Mucosa of descending colon (tissue), 3 donors: ENCODE data around the gene WSCD1. TPM values are rescaled to one million over a fixed set of nuclear protein-coding genes. Genes with fewer than 3 reads are reported as not detected.

ENCODE experiments used
- ATAC-seq: fragments of 200-7000 bp; cut with Tn5 transposase; one replicate; pipeline ENCODE4 v1.9.1; 2020; ENCODE audit warnings: mild to moderate bottlenecking, moderate library complexity
- DNase-seq, 3 donors: peaks; one replicate each; pipeline ENCODE4 v3.0.0-alpha.2; 2020
- H3K36me3 ChIP-seq: fragments of 200-600 bp; one replicate; pipeline ENCODE4 v1.8.0; 2021; ENCODE audit warnings: low read depth, mild to moderate bottlenecking
- H3K4me1 ChIP-seq: fragments of 200-600 bp; one replicate; pipeline ENCODE4 v1.8.0; 2021; ENCODE audit warnings: low read depth, mild to moderate bottlenecking
- H3K4me3 ChIP-seq: fragments of 200-600 bp; one replicate; pipeline ENCODE4 v1.8.0; 2021; ENCODE audit warnings: mild to moderate bottlenecking
- H3K9me3 ChIP-seq: fragments of 200-600 bp; one replicate; pipeline ENCODE4 v1.8.0; 2021; ENCODE audit warnings: mild to moderate bottlenecking
- CTCF ChIP-seq: fragments of 200-600 bp; IDR thresholded peaks from one replicate; pipeline ENCODE4 v1.8.0; 2022; ENCODE audit warnings: antibody characterized with exemption, mild to moderate bottlenecking
- intact Hi-C, 2 donors: fragments of 100-400 bp; cut with DNase I in 1 of 2; cut with micrococcal nuclease in 1 of 2; formaldehyde crosslinking; loops; one replicate each; pipeline versions ENCODE4 v1.11.0 to v1.11.1; 2022; cut with DNase I, micrococcal nuclease
- total RNA-seq, 3 donors: library from RNA; stranded (reverse); fragmentation: NEBNext Ultra II Directional in 2 of 3; extraction: Animal tissue kit (Norgen Biotek cat#: 25700) in 2 of 3; gene quantifications; one replicate each; pipeline versions ENCODE4 v1.2.1 to v1.2.4, GENCODE V29; 2021 to 2023
- donor health status: DM: no; HTN: no; CAD: no; lungs with moderate emphysema.
- donor health status: DM: no; HTN: no; CAD: no.
- donor health status: DM: no; HTN: yes; CAD: no.

WSCD1 gene
- total RNA-seq, 3 donors from 2014 or later, result 18.7 to 45.8 (median 18.8) TPM

GRCh38 chr17:6098050-6098822 is 28.1 kb downstream of the WSCD1 start:
- no peak for ATAC-seq
- no peak overlapping the region for H3K4me3 ChIP-seq
- H3K36me3 ChIP-seq, result no peaks in the 10 kb centered on the region
- intact Hi-C loops, result no loop called here
- TF ChIP-seq CTCF, result no peak
- DNase-seq, result peak in 2 of 3 donors; percentile 7 to 21
- no peaks in the 10 kb centered on the region for H3K9me3 ChIP-seq
- peaks cover 9% of the 10 kb centered on the region for H3K4me1 ChIP-seq

- no peak for TF ChIP-seq CTCF
- Histone ChIP-seq H3K36me3 (no peaks in the 10 kb centered on the region), H3K4me1 (peaks cover 9% of the 10 kb centered on the region), H3K9me3 (no peaks in the 10 kb centered on the region), H3K4me3 (no peak overlapping the region)
- ATAC-seq, result no peak
- no peak for DNase-seq
- intact Hi-C loops, result no loop called here
These were observed 28.6 kb downstream of the WSCD1 start for GRCh38 chr17:6098823-6099180.

- ATAC-seq (no peak), DNase-seq (peak in 1 of 3 donors; percentile 8)
- no peak overlapping the region for H3K4me3 ChIP-seq
- no peak for TF ChIP-seq CTCF
- peaks cover 10% of the 10 kb centered on the region for H3K4me1 ChIP-seq
- no peaks in the 10 kb centered on the region for H3K9me3 ChIP-seq
- intact Hi-C loops, result no loop called here
- H3K36me3 ChIP-seq, result no peaks in the 10 kb centered on the region
These were observed 29.3 kb downstream of the WSCD1 start for GRCh38 chr17:6099492-6099891.

GRCh38 chr17:6100146-6100545 is 30.0 kb downstream of the WSCD1 start:
- intact Hi-C loops, result no loop called here
- TF ChIP-seq CTCF, result no peak
- ATAC-seq, result no peak

GRCh38 chr17:6100891-6101500 is 30.8 kb downstream of the WSCD1 start:
- ATAC-seq (no peak), DNase-seq (no peak)
- TF ChIP-seq CTCF, result no peak
- H3K36me3 ChIP-seq, result no peaks in the 10 kb centered on the region
- no peak overlapping the region for H3K4me3 ChIP-seq
- H3K4me1 ChIP-seq, result peaks cover 13% of the 10 kb centered on the region
- H3K9me3 ChIP-seq, result no peaks in the 10 kb centered on the region
- intact Hi-C loops, result no loop called here

More at GRCh38 chr17:6100146-6100545, 30.0 kb downstream of the WSCD1 start:
- H3K36me3 ChIP-seq, result no peaks in the 10 kb centered on the region
- no peak overlapping the region for H3K4me3 ChIP-seq
- no peak for DNase-seq
- no peaks in the 10 kb centered on the region for H3K9me3 ChIP-seq
- peaks cover 13% of the 10 kb centered on the region for H3K4me1 ChIP-seq
